Testis (tissue), 2 donors: ENCODE data around the gene OR6B3.

Experiments
- CTCF ChIP-seq, 3 experiments: fragments of 450-650 bp in 2 of 3; fragments of 200-600 bp in 1 of 3; sonication (generic) in 1 of 3; IDR thresholded peaks; one replicate each; pipeline ENCODE4 v1.5.1; 2016 to 2019; ENCODE audit warnings: antibody characterized with exemption in 3 of 3, mild to moderate bottlenecking in 2 of 3, moderate library complexity in 1 of 3
- POLR2A ChIP-seq: fragments of 450-650 bp; IDR thresholded peaks from one replicate; pipeline ENCODE4 v1.6.1; 2017; ENCODE audit warnings: antibody characterized with exemption, mild to moderate bottlenecking, moderate library complexity

GRCh38 chr2:240033330-240033678 lies 20.0 kb downstream of the OR6B3 start:
- TF ChIP-seq CTCF (IDR thresholded peaks at IDR 0.05): no peak
- no peak for TF ChIP-seq POLR2A
